GM19043 (cell line): Measurements from ENCODE around the gene PPP2R3B.
"Not testable (repeated sequence)": the region's sequence is repeated elsewhere in the genome, so short reads cannot be mapped to it uniquely, and the experiment has no call there.

Source experiments
- ATAC-seq: cut with Tn5 transposase; IDR thresholded peaks from one replicate; pipeline ENCODE4 v1.9.1; 2021; ENCODE audit warnings: low read depth; ENCODE audit not compliant: unreplicated experiment

The PPP2R3B gene

GRCh38 chrX:356385-357034 lies 30.2 kb downstream of the PPP2R3B start:
- ATAC-seq: no peak

GRCh38 chrX:355329-356050 lies 31.2 kb downstream of the PPP2R3B start:
- no peak for ATAC-seq

DNA sequence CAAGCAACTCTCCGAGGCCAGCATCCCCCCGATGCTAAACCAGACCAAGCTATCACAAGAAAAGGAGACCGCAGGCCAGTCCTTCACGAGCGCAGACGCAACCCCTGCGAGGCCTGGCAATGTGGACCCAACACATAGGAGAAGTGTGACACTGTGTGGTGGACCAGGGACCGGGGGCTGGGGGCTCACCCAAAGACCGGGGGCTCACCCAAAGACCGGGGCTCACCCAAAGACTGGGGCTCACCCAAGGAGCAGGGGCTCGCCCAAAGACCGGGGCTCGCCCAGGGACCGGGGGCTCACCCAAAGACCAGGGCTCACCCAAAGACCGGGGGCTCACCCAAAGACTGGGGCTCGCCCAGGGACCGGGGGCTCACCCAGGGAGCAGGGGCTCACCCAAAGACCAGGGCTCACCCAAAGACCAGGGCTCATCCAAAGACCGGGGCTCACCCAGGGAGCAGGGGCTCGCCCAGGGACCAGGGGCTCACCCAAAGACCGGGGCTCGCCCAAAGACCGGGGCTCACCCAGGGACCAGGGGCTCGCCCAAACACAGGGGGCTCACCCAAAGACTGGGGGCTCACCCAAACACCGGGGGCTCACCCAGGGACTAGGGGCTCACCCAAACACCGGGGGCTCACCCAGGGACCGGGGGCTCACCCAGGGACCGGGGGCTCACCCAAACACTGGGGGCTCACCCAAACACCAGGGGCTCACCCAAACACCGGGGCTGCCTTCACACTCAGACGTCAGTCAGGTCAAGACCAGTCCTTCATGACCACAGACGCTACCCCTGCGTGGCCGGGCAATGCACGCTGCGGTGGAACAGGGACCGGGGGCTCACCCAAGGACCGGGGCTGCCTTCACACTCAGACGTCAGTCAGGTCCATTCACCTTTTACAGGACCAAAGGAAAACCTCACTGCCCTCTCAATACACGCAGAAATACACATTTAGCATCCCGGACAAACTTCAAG lies 32.9 kb downstream of the PPP2R3B start:
- ATAC-seq: no peak

- ATAC-seq: no peak
These were observed 34.0 kb downstream of the PPP2R3B start for GRCh38 chrX:352582-353314.

GRCh38 chrX:352181-352580 lies 34.5 kb downstream of the PPP2R3B start:
- ATAC-seq: no peak

- no peak for ATAC-seq
These were observed 35.0 kb downstream of the PPP2R3B start for GRCh38 chrX:351736-352135.

DNA sequence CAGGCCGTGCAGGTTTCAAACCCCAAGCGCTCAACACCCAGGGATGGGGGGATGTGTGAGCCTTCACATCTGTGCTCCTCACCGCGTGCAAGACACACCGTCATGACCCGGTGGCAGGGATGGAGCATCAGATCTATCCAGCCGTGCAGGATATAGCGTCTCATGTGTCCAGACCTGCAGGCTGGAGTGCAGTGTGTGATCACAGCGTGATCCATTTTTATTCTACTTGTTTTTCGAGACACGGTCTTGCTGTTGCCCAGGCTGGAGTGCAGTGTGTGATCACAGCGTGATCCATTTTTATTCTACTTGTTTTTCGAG lies 35.4 kb downstream of the PPP2R3B start:
- not testable (repeated sequence) for ATAC-seq

- ATAC-seq: no peak
These were observed 36.0 kb downstream of the PPP2R3B start for GRCh38 chrX:350534-351323.

DNA sequence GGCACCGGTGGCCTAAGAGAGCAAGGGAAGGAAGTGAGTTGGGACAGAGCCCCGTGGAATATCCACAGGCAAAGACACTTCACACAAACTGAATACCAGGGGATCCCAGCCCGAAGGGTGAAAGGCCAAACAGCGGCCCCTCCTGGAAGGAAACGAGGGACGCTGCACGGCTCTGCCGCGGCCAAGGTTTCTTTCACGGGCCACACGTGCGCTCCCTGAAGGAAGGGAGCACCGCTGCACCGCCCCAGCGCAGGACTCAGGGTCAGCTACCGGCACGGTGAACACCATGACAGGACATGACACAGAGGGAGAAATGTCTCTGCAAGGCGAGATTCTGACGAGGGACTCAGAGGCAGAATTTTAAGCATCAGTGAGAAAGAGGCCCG lies 36.6 kb downstream of the PPP2R3B start:
- ATAC-seq: no peak

- no peak for ATAC-seq
These were observed 37.0 kb downstream of the PPP2R3B start for GRCh38 chrX:349702-350101.

- ATAC-seq: no peak
These were observed 37.5 kb downstream of the PPP2R3B start for GRCh38 chrX:349196-349595.

GRCh38 chrX:348461-349117 lies 38.1 kb downstream of the PPP2R3B start:
- no peak for ATAC-seq

DNA sequence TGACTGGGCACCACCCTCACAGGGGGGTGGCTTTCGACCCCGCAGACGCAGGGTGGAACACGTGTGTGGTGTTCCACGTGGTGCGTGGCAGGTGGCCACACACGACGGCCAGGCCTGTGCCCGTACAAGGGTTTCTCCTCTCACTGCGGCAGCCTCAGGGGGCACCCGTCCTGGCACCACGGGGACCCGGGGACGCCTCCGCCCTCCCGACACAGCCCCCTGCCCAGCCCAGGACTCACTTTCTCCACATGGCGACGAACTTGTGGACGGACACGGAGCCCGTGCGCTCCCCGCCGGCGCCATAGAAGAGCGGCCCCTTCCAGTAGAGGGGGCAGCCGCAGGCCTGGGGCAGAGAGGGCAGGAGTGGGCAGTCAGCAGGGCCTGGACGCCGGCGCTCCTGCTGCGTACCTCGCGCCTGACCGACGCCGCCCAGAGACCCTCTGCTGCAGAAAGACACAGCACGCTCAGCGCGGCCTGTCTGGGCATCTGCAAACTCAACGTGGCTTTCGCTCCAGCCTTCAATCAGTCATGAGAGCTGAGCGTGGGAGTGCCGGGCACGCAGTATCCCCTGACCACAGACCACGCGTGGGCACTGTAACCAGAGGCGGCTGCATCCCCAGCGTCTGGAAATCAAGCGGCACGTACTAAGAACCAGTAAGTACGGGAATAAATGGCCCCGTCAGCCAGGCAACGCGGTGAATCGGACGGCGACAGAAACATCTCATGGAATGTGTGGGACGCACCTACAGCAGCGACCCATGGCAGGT lies 39.2 kb downstream of the PPP2R3B start:
- no peak for ATAC-seq

GRCh38 chrX:346034-346813 lies 40.5 kb downstream of the PPP2R3B start:
- ATAC-seq: no peak

GRCh38 chrX:345020-345925 lies 41.4 kb downstream of the PPP2R3B start:
- no peak for ATAC-seq

DNA sequence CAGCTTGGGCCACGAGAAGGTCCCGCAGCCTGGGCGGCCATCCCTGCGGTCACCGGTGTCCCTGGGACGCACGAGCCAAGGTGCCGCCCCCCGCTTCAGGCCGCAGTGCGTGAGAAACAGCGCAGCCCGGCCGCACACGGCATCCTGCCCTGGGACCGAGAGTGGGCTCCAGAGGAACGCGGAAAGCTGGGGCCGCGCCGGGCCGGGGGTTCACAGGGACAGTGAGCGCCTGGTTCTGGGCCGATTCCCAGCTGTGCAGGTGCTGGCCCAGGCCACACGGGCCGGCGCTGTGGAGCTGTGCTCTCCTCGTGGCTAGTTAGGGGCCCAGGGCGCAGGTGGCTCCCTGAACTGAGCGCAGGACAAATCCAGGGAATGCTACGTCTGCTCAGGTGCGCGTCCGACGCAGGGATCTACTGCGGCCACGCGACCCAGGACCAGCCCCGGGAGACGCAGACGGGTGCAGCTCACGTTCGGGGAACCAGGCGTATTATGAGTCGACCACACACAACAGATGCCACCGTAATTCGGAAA lies 42.3 kb downstream of the PPP2R3B start:
- ATAC-seq: no peak
